Small intestine (tissue), 7 donors: ENCODE data around the gene MPDZ. TPM values are rescaled to one million over a fixed set of nuclear protein-coding genes. Genes with fewer than 3 reads are reported as not detected.

Experiments
- DNase-seq, 2 donors: peaks; one replicate each; pipeline versions ENCODE4 v3.0.0 to v3.0.0-alpha.2; 2013
- FAIRE-seq: peaks from 2 replicates; lab custom pipeline; 2012; peaks lifted over from hg19 to GRCh38; lab: Jason Lieb, UNC
- H3K27ac ChIP-seq, 3 donors: one replicate each; pipeline ENCODE4 v1.5.1; 2013; ENCODE audit warnings: low read length in 2 of 3, mild to moderate bottlenecking in 2 of 3, control low read depth in 1 of 3, inconsistent platforms in 1 of 3, low read depth in 1 of 3, moderate library complexity in 1 of 3
- H3K27me3 ChIP-seq, 3 donors: one replicate each; pipeline ENCODE4 v1.6.1; 2013; ENCODE audit warnings: low read length in 3 of 3, inconsistent platforms in 1 of 3; ENCODE audit not compliant: control insufficient read depth in 3 of 3, insufficient read depth in 3 of 3
- H3K36me3 ChIP-seq, 3 donors: one replicate each; pipeline ENCODE4 v1.6.1; 2013; ENCODE audit warnings: low read length in 3 of 3, inconsistent platforms in 1 of 3, low read depth in 1 of 3, mild to moderate bottlenecking in 1 of 3, moderate library complexity in 1 of 3; ENCODE audit not compliant: control insufficient read depth in 3 of 3, insufficient read depth in 2 of 3
- H3K4me1 ChIP-seq, 3 donors: one replicate each; pipeline ENCODE4 v1.6.1; 2013; ENCODE audit warnings: low read length in 2 of 3, inconsistent platforms in 1 of 3, low read depth in 1 of 3, mild to moderate bottlenecking in 1 of 3, moderate library complexity in 1 of 3; ENCODE audit not compliant: control insufficient read depth in 3 of 3, insufficient read depth in 2 of 3
- H3K4me3 ChIP-seq, 3 donors: one replicate each; pipeline ENCODE4 v1.5.1; 2013; ENCODE audit warnings: low read length in 3 of 3, control low read depth in 1 of 3, inconsistent platforms in 1 of 3, low read depth in 1 of 3, mild to moderate bottlenecking in 1 of 3, moderate library complexity in 1 of 3
- H3K9me3 ChIP-seq, 2 donors: one replicate each; pipeline ENCODE4 v1.6.1; 2013; ENCODE audit warnings: low read depth in 1 of 2, low read length in 1 of 2; ENCODE audit not compliant: control insufficient read depth in 2 of 2, insufficient read depth in 1 of 2
- WGBS, 3 donors: extraction: QIAGEN DNeasy Blood & Tissue Kit; methylation state at CpG; one replicate each; pipeline ENCODE4 v1.1.7; 2013; 5-methylcytosine and 5-hydroxymethylcytosine counted together
- polyA plus RNA-seq, 4 donors: library from polyadenylated mRNA; stranded (reverse) in 3 of 4; unstranded in 1 of 4; fragments of 200-250 nt in 3 of 4; fragments of 120-200 nt in 1 of 4; gene quantifications; one replicate each; pipeline versions ENCODE4 v1.2.1 to v1.2.3, GENCODE V29; 2013
- donor health status: healthy with polysubstance abuse.
- donor health status: control.
- donor health status: control.
- donor health status: Bipolar disorder and iron deficiency.
- donor health status: healthy.

Gene MPDZ
- polyA plus RNA-seq, 4 donors, result 0.67 to 27.4 (median 5.9) TPM

GRCh38 chr9:13221741-13222140 is 57.8 kb downstream of the MPDZ start:
- Histone ChIP-seq H3K4me3 (no peak overlapping the region), H3K9me3 (no peaks in the 10 kb centered on the region), H3K27ac (no peak overlapping the region), H3K27me3 (no peaks in the 10 kb centered on the region), H3K4me1 (no peaks in the 10 kb centered on the region), H3K36me3 (peaks cover 0 to 2% (median 0%) of the 10 kb centered on the region in 3 donors)
- no peak for FAIRE-seq
- no peak for DNase-seq

DNA sequence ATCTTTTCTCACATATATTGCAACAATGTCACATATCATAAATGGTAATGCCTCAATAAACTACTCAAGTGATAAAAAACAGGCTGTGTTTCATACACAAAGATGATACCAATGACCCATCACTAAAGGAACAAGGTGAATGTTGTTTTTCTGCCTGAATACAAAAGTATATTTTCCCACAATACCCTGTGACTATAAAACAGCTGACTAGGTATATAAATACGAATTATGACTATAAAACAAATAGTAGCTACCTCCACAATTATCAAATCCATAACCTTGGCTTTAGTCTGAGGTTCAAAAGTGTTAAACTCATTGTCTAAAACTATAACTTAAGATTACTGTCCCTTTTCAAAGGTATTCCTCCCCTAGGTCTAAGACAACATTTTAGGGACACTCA is 58.7 kb downstream of the MPDZ start:
- DNase-seq (no peak), FAIRE-seq (no peak)
- Histone ChIP-seq H3K27me3 (no peaks in the 10 kb centered on the region), H3K4me1 (no peaks in the 10 kb centered on the region), H3K36me3 (peaks cover 0 to 2% (median 0%) of the 10 kb centered on the region in 3 donors), H3K9me3 (no peaks in the 10 kb centered on the region), H3K4me3 (no peak overlapping the region), H3K27ac (no peak overlapping the region)
- WGBS, 3 donors, result 33 to 80% (median 37%) methylated on average over 1 of the region's 1 CpG

DNA sequence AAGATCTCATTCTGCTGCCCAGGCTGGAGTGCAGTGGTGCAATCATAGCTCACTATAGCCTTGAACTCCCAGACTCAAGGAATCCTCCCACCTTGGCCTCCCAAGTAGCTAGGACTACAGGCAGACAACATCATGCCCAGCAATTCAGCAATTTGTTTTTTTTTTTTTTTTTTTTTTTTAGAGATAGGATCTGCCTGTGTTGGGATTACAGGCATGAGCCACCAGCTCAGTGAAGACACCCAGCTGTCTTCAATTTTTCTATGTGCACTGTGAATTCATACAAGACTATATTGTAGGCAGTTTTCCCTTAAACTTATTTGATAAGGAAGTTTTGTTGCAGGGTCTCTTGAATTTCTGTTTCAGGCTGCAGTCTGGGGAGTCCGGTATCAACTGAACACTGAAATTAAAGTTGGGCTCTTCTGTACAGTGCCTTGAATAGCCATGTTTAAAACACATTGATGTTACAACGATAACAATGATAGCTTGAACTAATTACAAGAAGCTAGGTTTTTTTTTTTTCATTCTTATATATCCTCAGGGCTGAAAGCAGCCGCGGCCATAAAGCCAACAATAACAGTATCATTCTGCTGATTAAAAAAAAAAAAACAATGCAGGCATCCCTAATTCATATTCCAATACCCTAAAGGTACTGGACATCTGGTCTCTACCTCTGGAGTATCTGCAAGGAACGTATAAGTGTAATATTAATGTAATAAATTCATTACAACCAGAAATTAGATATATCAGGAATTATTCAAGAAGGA is 63.5 kb downstream of the MPDZ start:
- no peaks in the 10 kb centered on the region for H3K4me1 ChIP-seq
- no peaks in the 10 kb centered on the region for H3K36me3 ChIP-seq
- no peaks in the 10 kb centered on the region for H3K27me3 ChIP-seq
- H3K9me3 ChIP-seq, result no peaks in the 10 kb centered on the region
- no peak overlapping the region for H3K4me3 ChIP-seq
- FAIRE-seq (no peak), DNase-seq (no peak)
- no peak overlapping the region for H3K27ac ChIP-seq
- 85 to 91% (median 86%) methylated on average over 5 of the region's 5 CpGs for WGBS, 3 donors

DNA sequence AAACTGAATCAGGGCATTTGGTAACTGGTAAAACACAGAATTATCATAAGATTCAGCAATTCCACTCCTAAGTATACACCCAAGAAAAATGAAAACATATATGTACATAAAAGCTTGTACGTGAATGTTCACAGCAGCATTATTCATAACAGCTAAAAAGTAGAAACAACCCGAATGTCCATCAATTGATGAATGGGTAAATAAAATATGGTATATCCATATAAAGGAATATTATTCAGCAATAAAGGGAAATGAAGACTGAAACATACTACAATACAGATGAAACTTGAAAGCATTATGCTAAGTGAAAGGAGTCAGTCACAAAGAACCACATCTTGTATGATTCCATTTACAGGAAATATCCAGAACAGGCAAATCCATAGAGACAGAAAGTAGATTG is 65.5 kb downstream of the MPDZ start:
- Histone ChIP-seq H3K9me3 (no peaks in the 10 kb centered on the region), H3K4me1 (peaks cover 0 to 3% (median 0%) of the 10 kb centered on the region in 3 donors), H3K27me3 (no peaks in the 10 kb centered on the region), H3K27ac (no peak overlapping the region), H3K4me3 (no peak overlapping the region), H3K36me3 (no peaks in the 10 kb centered on the region)
- FAIRE-seq (no peak), DNase-seq (no peak)
- WGBS, 3 donors, result 85 to 96% (median 95%) methylated on average over 2 of the region's 2 CpGs

- Histone ChIP-seq H3K36me3 (no peaks in the 10 kb centered on the region), H3K27me3 (no peaks in the 10 kb centered on the region), H3K4me3 (no peak overlapping the region), H3K4me1 (peaks cover 0 to 3% (median 0%) of the 10 kb centered on the region in 3 donors), H3K9me3 (no peaks in the 10 kb centered on the region), H3K27ac (no peak overlapping the region)
- 90 to 95% (median 92%) methylated on average over 1 of the region's 1 CpG for WGBS, 3 donors
- no peak for DNase-seq
- no peak for FAIRE-seq
Measured at GRCh38 chr9:13213337-13213736, 66.2 kb downstream of the MPDZ start.

DNA sequence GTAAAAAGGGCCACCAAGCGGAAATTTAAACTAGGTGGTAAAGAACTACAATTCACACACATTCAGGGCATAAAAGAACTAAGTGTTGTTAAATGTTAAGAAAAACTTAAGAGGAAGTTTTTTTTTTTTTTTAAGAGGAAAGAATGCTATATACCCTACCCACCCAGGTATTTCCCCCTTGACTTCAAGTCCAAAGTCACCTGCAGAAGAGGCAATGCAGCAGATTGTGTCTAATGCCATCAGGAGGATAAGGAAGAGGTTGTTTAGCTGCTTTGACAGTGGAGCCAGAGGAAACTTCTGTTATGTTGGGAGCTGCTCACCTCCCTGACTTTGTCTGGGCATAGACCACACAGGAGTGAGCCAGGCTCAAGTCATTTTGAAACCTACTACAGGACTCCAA is 69.2 kb downstream of the MPDZ start:
- H3K4me1 ChIP-seq, result peaks cover 0 to 3% (median 0%) of the 10 kb centered on the region in 3 donors
- no peak overlapping the region for H3K27ac ChIP-seq
- DNase-seq, result peak in 1 of 2 donors; percentile 66
- no peaks in the 10 kb centered on the region for H3K27me3 ChIP-seq
- H3K9me3 ChIP-seq, result no peaks in the 10 kb centered on the region
- no peak for FAIRE-seq
- 88 to 94% (median 92%) methylated on average over 1 of the region's 1 CpG for WGBS, 3 donors
- H3K36me3 ChIP-seq, result peaks cover 0 to 3% (median 0%) of the 10 kb centered on the region in 3 donors
- H3K4me3 ChIP-seq, result no peak overlapping the region

GRCh38 chr9:13209498-13209897 is 70.0 kb downstream of the MPDZ start:
- no peak for FAIRE-seq
- no peaks in the 10 kb centered on the region for H3K9me3 ChIP-seq
- H3K4me1 ChIP-seq, result peaks cover 0 to 3% (median 0%) of the 10 kb centered on the region in 3 donors
- H3K27me3 ChIP-seq, result no peaks in the 10 kb centered on the region
- no peak overlapping the region for H3K4me3 ChIP-seq
- DNase-seq, result no peak
- WGBS, 3 donors, result 63 to 76% (median 70%) methylated on average over 3 of the region's 3 CpGs
- H3K36me3 ChIP-seq, result peaks cover 0 to 3% (median 0%) of the 10 kb centered on the region in 3 donors
- no peak overlapping the region for H3K27ac ChIP-seq

DNA sequence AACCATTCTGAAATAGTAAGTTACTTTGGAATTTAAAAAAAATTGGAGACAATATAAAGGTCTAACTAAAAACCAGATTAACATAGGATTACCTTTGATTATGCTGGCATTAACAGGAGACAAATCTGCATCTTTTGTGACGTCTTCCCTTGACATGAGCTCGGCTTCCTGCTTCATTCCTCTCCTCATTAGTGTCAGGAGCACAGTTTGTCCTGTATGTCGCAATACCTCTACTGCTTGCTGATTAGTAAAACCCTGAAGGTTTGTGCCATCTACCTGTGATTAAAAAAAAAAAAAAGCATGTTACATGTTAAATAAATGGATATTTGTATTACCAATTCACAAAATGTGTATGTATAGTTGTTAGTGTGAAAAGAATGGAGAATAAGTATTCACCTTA is 73.7 kb downstream of the MPDZ start:
- Histone ChIP-seq H3K36me3 (peaks cover 0 to 3% (median 0%) of the 10 kb centered on the region in 3 donors), H3K4me3 (no peak overlapping the region), H3K27ac (no peak overlapping the region), H3K4me1 (peaks cover 0 to 5% (median 0%) of the 10 kb centered on the region in 3 donors), H3K9me3 (no peaks in the 10 kb centered on the region), H3K27me3 (no peaks in the 10 kb centered on the region)
- FAIRE-seq, result no peak
- peak in 1 of 2 donors; percentile 45 for DNase-seq
- WGBS, 3 donors, result 49 to 72% (median 69%) methylated on average over 3 of the region's 3 CpGs
